ENCODE measurements around the gene IMPDH1.

GRCh38 chr7:128459394-128459878 lies 49.7 kb upstream of the IMPDH1 start:
- TF ChIP-seq POLR2A (IDR thresholded peaks at IDR 0.05; ENCODE audit: low read depth) = no peak
- TF ChIP-seq, protein P1, sequence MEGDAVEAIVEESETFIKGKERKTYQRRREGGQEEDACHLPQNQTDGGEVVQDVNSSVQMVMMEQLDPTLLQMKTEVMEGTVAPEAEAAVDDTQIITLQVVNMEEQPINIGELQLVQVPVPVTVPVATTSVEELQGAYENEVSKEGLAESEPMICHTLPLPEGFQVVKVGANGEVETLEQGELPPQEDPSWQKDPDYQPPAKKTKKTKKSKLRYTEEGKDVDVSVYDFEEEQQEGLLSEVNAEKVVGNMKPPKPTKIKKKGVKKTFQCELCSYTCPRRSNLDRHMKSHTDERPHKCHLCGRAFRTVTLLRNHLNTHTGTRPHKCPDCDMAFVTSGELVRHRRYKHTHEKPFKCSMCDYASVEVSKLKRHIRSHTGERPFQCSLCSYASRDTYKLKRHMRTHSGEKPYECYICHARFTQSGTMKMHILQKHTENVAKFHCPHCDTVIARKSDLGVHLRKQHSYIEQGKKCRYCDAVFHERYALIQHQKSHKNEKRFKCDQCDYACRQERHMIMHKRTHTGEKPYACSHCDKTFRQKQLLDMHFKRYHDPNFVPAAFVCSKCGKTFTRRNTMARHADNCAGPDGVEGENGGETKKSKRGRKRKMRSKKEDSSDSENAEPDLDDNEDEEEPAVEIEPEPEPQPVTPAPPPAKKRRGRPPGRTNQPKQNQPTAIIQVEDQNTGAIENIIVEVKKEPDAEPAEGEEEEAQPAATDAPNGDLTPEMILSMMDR (IDR thresholded peaks at IDR 0.05) = peak; percentile 78 to 85 (median 85)
- TF ChIP-seq POLR2AphosphoS5 (IDR thresholded peaks at IDR 0.05) = peak in 1 of 2 donors; percentile 18

Data from esophagus muscularis mucosa (tissue), 3 donors.